MM.1S (cell line): Measurements from ENCODE around the gene CAMK2G.

Experiments used
- DNase-seq: peaks from one replicate; pipeline ENCODE4 v3.0.0-alpha.2; 2015
- H2AFZ ChIP-seq: fragments of 300-600 bp; sonication (generic); 2 replicates; pipeline ENCODE4 v1.6.0; 2016; ENCODE audit warnings: antibody characterized with exemption, low read length
- H3F3A ChIP-seq: fragments of 300-600 bp; sonication (generic); 2 replicates; pipeline ENCODE4 v1.6.1; 2016; ENCODE audit warnings: mild to moderate bottlenecking, antibody characterized with exemption, low read length, moderate library complexity, mixed read lengths; ENCODE audit not compliant: insufficient read depth
- H3K27ac ChIP-seq: fragments of 300-600 bp; sonication (generic); 2 replicates; pipeline ENCODE4 v1.5.1; 2016; ENCODE audit warnings: mild to moderate bottlenecking, low read length
- H3K27me3 ChIP-seq: fragments of 300-600 bp; sonication (generic); replicated peaks from 2 replicates; pipeline ENCODE4 v1.6.0; 2016; ENCODE audit warnings: low read length; ENCODE audit not compliant: insufficient read depth
- H3K36me3 ChIP-seq: fragments of 300-600 bp; sonication (generic); replicated peaks from 2 replicates; pipeline ENCODE4 v1.6.1; 2016; ENCODE audit warnings: mild to moderate bottlenecking, low read length, mixed read lengths; ENCODE audit not compliant: insufficient read depth
- H3K4me1 ChIP-seq: fragments of 300-600 bp; sonication (generic); 2 replicates; pipeline ENCODE4 v1.6.1; 2016; ENCODE audit warnings: low read length, mixed read lengths
- H3K4me2 ChIP-seq: fragments of 300-600 bp; sonication (generic); 2 replicates; pipeline ENCODE4 v1.6.0; 2016; ENCODE audit warnings: low read depth, low read length
- H3K4me3 ChIP-seq: fragments of 300-600 bp; sonication (generic); 2 replicates; pipeline ENCODE4 v1.5.1; 2016; ENCODE audit warnings: low read length, mixed read lengths
- H3K79me2 ChIP-seq: fragments of 300-600 bp; sonication (generic); 2 replicates; pipeline ENCODE4 v1.6.1; 2016; ENCODE audit warnings: mixed run types, low read length, mixed read lengths
- H3K9ac ChIP-seq: fragments of 300-600 bp; sonication (generic); 2 replicates; pipeline ENCODE4 v1.6.1; 2016; ENCODE audit warnings: low read length, mixed read lengths
- H3K9me2 ChIP-seq: fragments of 300-600 bp; sonication (generic); replicated peaks from 2 replicates; pipeline ENCODE4 v1.6.1; 2016; ENCODE audit warnings: mild to moderate bottlenecking, low read length, mixed read lengths; ENCODE audit not compliant: insufficient read depth
- H3K9me3 ChIP-seq: fragments of 300-600 bp; sonication (generic); replicated peaks from 2 replicates; pipeline ENCODE4 v1.6.1; 2016; ENCODE audit warnings: mild to moderate bottlenecking, low read length, mixed read lengths; ENCODE audit not compliant: insufficient read depth
- H4K20me1 ChIP-seq: fragments of 300-600 bp; sonication (generic); 2 replicates; pipeline ENCODE4 v1.6.1; 2016; ENCODE audit warnings: mild to moderate bottlenecking, low read length, moderate library complexity, mixed read lengths; ENCODE audit not compliant: insufficient read depth
- CTCF ChIP-seq: fragments of 300-600 bp; sonication (generic); IDR thresholded peaks from 2 replicates; pipeline ENCODE4 v1.5.1; 2016; ENCODE audit warnings: antibody characterized with exemption, low read length, mixed read lengths
- EZH2 ChIP-seq: fragments of 300-600 bp; sonication (generic); optimal IDR thresholded peaks from 2 replicates; pipeline ENCODE3; 2017; ENCODE audit warnings: low read depth, mild to moderate bottlenecking, antibody characterized with exemption, low read length, mixed read lengths
- EZH2phosphoT487 ChIP-seq: fragments of 300-600 bp; sonication (generic); IDR thresholded peaks from 2 replicates; pipeline ENCODE4 v1.6.1; 2018; ENCODE audit warnings: antibody characterized with exemption, low read length

Gene CAMK2G

GRCh38 chr10:73864229-73864628 is 10.1 kb downstream of the CAMK2G start:
- Histone ChIP-seq H2AFZ (no peak overlapping the region), H3K4me2 (no peak overlapping the region), H3K79me2 (peaks cover 30% of the 10 kb centered on the region), H4K20me1 (no peaks in the 10 kb centered on the region), H3K36me3 (no peaks in the 10 kb centered on the region), H3K9me3 (no peaks in the 10 kb centered on the region), H3K4me1 (peaks cover 21% of the 10 kb centered on the region), H3F3A (peaks cover 13% of the 10 kb centered on the region; the same call in 1 of the 2 replicates), H3K27ac (no peak overlapping the region), H3K9ac (no peak overlapping the region), H3K4me3 (no peak overlapping the region), H3K27me3 (no peaks in the 10 kb centered on the region), H3K9me2 (no peaks in the 10 kb centered on the region)
- no peak for DNase-seq
- TF ChIP-seq EZH2, result no peak
- TF ChIP-seq CTCF, result no peak
- no peak for TF ChIP-seq EZH2phosphoT487

GRCh38 chr10:73863039-73863817 is 11.1 kb downstream of the CAMK2G start:
- H3K9me2 ChIP-seq, result no peaks in the 10 kb centered on the region
- peaks cover 21% of the 10 kb centered on the region for H3K4me1 ChIP-seq
- H3K9ac ChIP-seq, result no peak overlapping the region
- H3K4me3 ChIP-seq, result no peak overlapping the region
- peaks cover 13% of the 10 kb centered on the region; the same call in 1 of the 2 replicates for H3F3A ChIP-seq
- H3K4me2 ChIP-seq, result no peak overlapping the region
- TF ChIP-seq CTCF (no peak), EZH2phosphoT487 (no peak), EZH2 (no peak)
- H3K9me3 ChIP-seq, result no peaks in the 10 kb centered on the region
- no peak overlapping the region for H2AFZ ChIP-seq
- DNase-seq, result no peak
- peaks cover 24% of the 10 kb centered on the region for H3K79me2 ChIP-seq
- H4K20me1 ChIP-seq, result no peaks in the 10 kb centered on the region
- no peak overlapping the region for H3K27ac ChIP-seq
- no peaks in the 10 kb centered on the region for H3K36me3 ChIP-seq
- no peaks in the 10 kb centered on the region for H3K27me3 ChIP-seq

- TF ChIP-seq CTCF (no peak), EZH2 (no peak), EZH2phosphoT487 (no peak)
- Histone ChIP-seq H3K4me2 (no peak overlapping the region), H3K4me1 (peaks cover 20% of the 10 kb centered on the region), H3K9ac (no peak overlapping the region), H3K27ac (no peak overlapping the region), H2AFZ (no peak overlapping the region), H3K27me3 (no peaks in the 10 kb centered on the region), H3K4me3 (no peak overlapping the region), H3K9me2 (no peaks in the 10 kb centered on the region), H3K79me2 (peaks cover 20% of the 10 kb centered on the region), H3F3A (peaks cover 13% of the 10 kb centered on the region; the same call in 1 of the 2 replicates), H3K9me3 (no peaks in the 10 kb centered on the region), H3K36me3 (no peaks in the 10 kb centered on the region), H4K20me1 (no peaks in the 10 kb centered on the region)
- no peak for DNase-seq
Observed at GRCh38 chr10:73862011-73862410, 12.3 kb downstream of the CAMK2G start.
